ENCODE measurements around the gene MAGI1.

The MAGI1 gene

DNA sequence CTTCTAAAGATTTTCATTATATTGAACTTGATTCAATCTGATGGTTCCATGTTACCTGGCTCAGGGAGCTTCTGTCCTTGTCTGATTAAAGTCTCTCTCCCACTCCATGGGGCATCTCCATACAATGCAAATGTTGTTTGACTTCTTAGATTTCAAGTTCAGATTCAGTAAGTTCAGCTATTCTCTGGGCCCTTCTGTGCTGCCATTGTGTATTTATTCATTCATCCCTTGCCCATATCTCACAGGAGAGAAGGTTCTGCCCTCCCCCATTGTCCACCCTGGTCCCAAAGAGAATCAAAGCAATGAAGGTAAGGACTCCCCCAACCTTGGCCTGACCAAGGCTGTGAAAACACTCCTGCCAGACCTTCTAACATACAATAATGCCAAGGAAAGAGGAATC, 669.9 kb downstream of the MAGI1 start:
- DNase-seq (ENCODE audit: extremely low spot score), result no peak
- TF ChIP-seq L3MBTL2 (conservative IDR thresholded peaks at IDR 0.05) (no peak), TARDBP (IDR thresholded peaks at IDR 0.05) (no peak), NFRKB (IDR thresholded peaks at IDR 0.05) (no peak), ELF4 (IDR thresholded peaks at IDR 0.05) (no peak), FOXM1 (IDR thresholded peaks at IDR 0.05; ENCODE audit: borderline replicate concordance) (no peak), ARNT (IDR thresholded peaks at IDR 0.05) (no peak), FOXK2 (IDR thresholded peaks at IDR 0.05) (no peak), SP1 (IDR thresholded peaks at IDR 0.05) (no peak), SUZ12 (IDR thresholded peaks at IDR 0.05) (no peak), HDGF (IDR thresholded peaks at IDR 0.05; ENCODE audit: borderline replicate concordance) (no peak), ZNF384 (IDR thresholded peaks at IDR 0.05) (no peak), LEF1 (IDR thresholded peaks at IDR 0.05; ENCODE audit: borderline replicate concordance) (no peak), FOXA1 (IDR thresholded peaks at IDR 0.05) (no peak), BHLHE40 (IDR thresholded peaks at IDR 0.05; ENCODE audit: borderline replicate concordance) (no peak)
- TF ChIP-seq, protein P1, sequence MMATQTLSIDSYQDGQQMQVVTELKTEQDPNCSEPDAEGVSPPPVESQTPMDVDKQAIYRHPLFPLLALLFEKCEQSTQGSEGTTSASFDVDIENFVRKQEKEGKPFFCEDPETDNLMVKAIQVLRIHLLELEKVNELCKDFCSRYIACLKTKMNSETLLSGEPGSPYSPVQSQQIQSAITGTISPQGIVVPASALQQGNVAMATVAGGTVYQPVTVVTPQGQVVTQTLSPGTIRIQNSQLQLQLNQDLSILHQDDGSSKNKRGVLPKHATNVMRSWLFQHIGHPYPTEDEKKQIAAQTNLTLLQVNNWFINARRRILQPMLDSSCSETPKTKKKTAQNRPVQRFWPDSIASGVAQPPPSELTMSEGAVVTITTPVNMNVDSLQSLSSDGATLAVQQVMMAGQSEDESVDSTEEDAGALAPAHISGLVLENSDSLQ (IDR thresholded peaks at IDR 0.05), result no peak
- ChIA-PET CTCF (no interaction called here), POLR2A (no interaction called here)

- POLR2A ChIA-PET, result no interaction called here
- TF ChIP-seq ZNF384 (IDR thresholded peaks at IDR 0.05) (no peak), L3MBTL2 (conservative IDR thresholded peaks at IDR 0.05) (no peak), ELF4 (IDR thresholded peaks at IDR 0.05) (no peak), BHLHE40 (IDR thresholded peaks at IDR 0.05; ENCODE audit: borderline replicate concordance) (no peak), ARNT (IDR thresholded peaks at IDR 0.05) (no peak), NFRKB (IDR thresholded peaks at IDR 0.05) (no peak), FOXK2 (IDR thresholded peaks at IDR 0.05) (no peak), FOXA1 (IDR thresholded peaks at IDR 0.05) (no peak), CTBP1 (IDR thresholded peaks at IDR 0.05; ENCODE audit: borderline replicate concordance) (no peak), FOXM1 (IDR thresholded peaks at IDR 0.05; ENCODE audit: borderline replicate concordance) (no peak), SUZ12 (IDR thresholded peaks at IDR 0.05) (no peak), SP1 (IDR thresholded peaks at IDR 0.05) (no peak), TARDBP (IDR thresholded peaks at IDR 0.05) (no peak), LEF1 (IDR thresholded peaks at IDR 0.05; ENCODE audit: borderline replicate concordance) (no peak)
- TF ChIP-seq, protein P1 (IDR thresholded peaks at IDR 0.05), result no peak
- DNase-seq (ENCODE audit: extremely low spot score), result no peak
- CTCF ChIA-PET, result no interaction called here
These were observed 676.0 kb downstream of the MAGI1 start for GRCh38 chr3:65362688-65363087.

DNA sequence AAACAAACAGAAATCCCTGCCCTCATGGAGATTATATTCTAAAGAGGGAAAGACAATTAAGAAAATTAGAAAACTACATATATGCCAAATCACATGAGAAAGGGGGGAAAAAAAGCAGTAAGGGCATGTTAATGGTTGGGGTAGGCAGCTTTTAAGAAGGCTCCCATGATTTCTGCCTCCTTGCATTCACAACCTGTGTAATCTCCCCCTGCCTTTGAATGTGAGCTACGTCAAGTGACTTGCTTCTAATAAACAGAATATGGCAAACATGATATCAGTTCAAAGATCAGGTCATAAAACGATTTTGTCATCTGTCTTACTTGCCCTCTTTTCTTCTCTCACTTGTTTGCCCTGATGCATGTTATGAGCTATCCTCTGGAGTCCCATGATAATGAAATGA, 677.3 kb downstream of the MAGI1 start:
- ChIA-PET CTCF (no interaction called here), POLR2A (no interaction called here)

DNA sequence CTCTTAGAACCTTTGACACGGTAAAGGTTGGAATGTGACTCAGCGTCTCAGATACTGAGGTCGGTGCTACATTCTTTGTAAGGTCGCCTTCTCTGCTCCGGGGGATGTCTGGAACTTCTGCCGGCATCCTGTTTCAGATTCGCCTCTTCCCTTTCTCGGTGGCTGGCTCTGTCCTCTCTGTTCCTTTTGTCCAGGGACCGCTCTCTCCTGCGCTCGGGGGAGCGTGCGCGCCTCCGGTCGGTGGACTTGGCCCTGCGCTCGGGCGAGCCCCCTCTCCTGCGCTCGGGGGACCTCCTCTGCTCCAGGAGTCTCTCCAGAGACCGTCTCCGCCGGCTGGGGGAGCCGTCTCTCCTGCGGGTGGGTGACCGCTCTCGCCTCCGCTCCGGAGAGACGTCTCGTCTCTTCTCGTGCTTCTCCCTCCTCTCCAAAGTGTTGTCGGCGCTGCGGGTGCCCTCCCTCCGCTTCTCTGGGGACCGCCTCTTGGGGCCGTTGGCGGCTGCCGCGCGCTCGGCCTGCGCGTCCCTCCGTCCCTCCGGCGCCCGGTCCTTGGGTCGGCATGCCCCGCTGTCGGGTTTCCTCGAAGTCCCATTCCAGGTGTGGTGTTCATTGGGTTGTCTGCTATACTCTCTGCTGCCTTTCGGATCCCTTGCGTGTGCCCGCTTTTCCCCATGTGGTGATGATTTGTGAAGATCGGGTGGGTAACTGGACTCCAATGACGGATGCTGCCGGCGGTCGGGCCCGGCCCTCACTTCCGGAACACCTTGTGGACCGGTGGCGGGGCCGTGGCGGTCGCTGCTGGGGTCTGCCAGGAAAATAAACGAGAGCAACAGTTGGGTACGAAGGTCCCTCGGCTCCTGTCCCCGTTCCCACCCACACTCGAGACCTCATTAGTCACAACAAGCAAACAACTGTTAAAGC, 682.1 kb downstream of the MAGI1 start:
- no peak for DNase-seq (ENCODE audit: extremely low spot score)
- TF ChIP-seq, protein P1 (IDR thresholded peaks at IDR 0.05), result no peak
- TF ChIP-seq ELF4 (IDR thresholded peaks at IDR 0.05), result no peak
- TF ChIP-seq ZNF384 (IDR thresholded peaks at IDR 0.05), result no peak
- no peak for TF ChIP-seq TARDBP (IDR thresholded peaks at IDR 0.05)
- TF ChIP-seq CTBP1 (IDR thresholded peaks at IDR 0.05; ENCODE audit: borderline replicate concordance), result no peak
- TF ChIP-seq SP1 (IDR thresholded peaks at IDR 0.05), result no peak
- no peak for TF ChIP-seq NFRKB (IDR thresholded peaks at IDR 0.05)
- no peak for TF ChIP-seq BHLHE40 (IDR thresholded peaks at IDR 0.05; ENCODE audit: borderline replicate concordance)
- no peak for TF ChIP-seq FOXK2 (IDR thresholded peaks at IDR 0.05)
- TF ChIP-seq HDGF (IDR thresholded peaks at IDR 0.05; ENCODE audit: borderline replicate concordance), result no peak
- no peak for TF ChIP-seq LEF1 (IDR thresholded peaks at IDR 0.05; ENCODE audit: borderline replicate concordance)
- no peak for TF ChIP-seq ARNT (IDR thresholded peaks at IDR 0.05)
- ChIA-PET POLR2A (no interaction called here), CTCF (no interaction called here)

More for the DNA sequence above, 677.3 kb downstream of the MAGI1 start:
- no peak for DNase-seq (ENCODE audit: extremely low spot score)
- TF ChIP-seq FOXM1 (IDR thresholded peaks at IDR 0.05; ENCODE audit: borderline replicate concordance) (no peak), CTBP1 (IDR thresholded peaks at IDR 0.05; ENCODE audit: borderline replicate concordance) (no peak), TARDBP (IDR thresholded peaks at IDR 0.05) (no peak), SP1 (IDR thresholded peaks at IDR 0.05) (no peak), FOXK2 (IDR thresholded peaks at IDR 0.05) (no peak)
- TF ChIP-seq, protein P1 (IDR thresholded peaks at IDR 0.05), result no peak

DNA sequence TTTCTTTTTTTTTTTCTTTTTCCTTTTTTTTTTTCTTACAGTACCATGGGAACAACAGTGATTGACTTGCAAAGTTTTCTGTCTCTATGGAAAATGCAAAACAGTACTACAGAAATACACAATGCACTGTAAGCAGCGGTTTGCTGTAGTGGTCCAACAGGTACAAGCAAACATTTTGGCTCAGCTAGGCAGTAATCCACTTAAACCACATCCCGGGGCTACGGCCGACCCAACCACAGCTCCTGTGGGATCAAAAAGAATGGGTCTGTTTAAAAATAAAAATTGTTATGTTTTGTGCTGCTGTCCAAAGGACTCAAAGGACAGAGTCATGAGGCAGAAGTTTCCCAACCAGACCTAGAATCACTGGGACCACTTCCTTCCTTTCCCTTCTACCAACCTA, 683.8 kb downstream of the MAGI1 start:
- no peak for DNase-seq (ENCODE audit: extremely low spot score)
- CTCF ChIA-PET, result interaction anchor here (0.6 to 0.7 kb wide), 2 partner anchors 12 to 656 kb away, joined by 3 to 9 read pairs; no protein-coding TSS in a partner anchor
- POLR2A ChIA-PET, result no interaction called here
- TF ChIP-seq HDGF (IDR thresholded peaks at IDR 0.05; ENCODE audit: borderline replicate concordance) (no peak), FOXK2 (IDR thresholded peaks at IDR 0.05) (no peak), NFRKB (IDR thresholded peaks at IDR 0.05) (no peak), LEF1 (IDR thresholded peaks at IDR 0.05; ENCODE audit: borderline replicate concordance) (no peak), ELF4 (IDR thresholded peaks at IDR 0.05) (no peak), SUZ12 (IDR thresholded peaks at IDR 0.05) (no peak), CTBP1 (IDR thresholded peaks at IDR 0.05; ENCODE audit: borderline replicate concordance) (no peak), FOXM1 (IDR thresholded peaks at IDR 0.05; ENCODE audit: borderline replicate concordance) (no peak), SP1 (IDR thresholded peaks at IDR 0.05) (no peak), ARNT (IDR thresholded peaks at IDR 0.05) (no peak), BHLHE40 (IDR thresholded peaks at IDR 0.05; ENCODE audit: borderline replicate concordance) (no peak)
- TF ChIP-seq, protein P1 (IDR thresholded peaks at IDR 0.05), result no peak

Measured in HEK293T (cell line).